ENCODE results near the gene STEAP1B.
"Not testable (repeated sequence)": the region's sequence is repeated elsewhere in the genome, so short reads cannot be mapped to it uniquely, and the experiment has no call there.

The STEAP1B gene

DNA sequence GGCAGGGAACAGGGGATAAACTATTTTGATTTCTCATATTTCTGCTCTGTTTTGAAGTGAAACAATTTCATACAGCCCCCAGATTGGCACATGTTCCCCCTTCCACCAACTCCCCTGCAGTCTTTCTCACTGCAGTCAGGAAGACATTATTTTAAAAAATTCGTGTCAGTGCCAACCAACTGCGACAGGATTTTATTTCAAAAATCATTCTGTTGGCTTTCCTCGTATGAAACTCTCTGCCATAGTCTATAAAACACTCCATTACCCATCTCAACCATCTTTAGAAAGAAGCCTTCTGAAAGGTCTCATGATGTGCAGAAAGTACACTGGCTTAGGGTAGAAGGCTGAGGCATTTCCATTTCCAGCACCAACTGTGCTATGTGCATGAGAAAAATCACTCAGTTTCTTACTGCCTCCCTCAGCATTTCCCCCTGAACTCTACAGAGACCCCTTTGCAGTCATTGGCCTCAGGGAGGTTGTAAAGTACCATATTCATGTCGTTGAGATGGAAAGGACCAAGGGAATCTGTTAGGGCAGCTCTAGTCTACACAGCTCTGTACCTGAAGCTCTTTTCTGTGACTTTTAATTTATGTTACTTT lies 46.9 kb downstream of the STEAP1B start:
- DNase-seq (ENCODE audit: low spot score), result no peak

DNA sequence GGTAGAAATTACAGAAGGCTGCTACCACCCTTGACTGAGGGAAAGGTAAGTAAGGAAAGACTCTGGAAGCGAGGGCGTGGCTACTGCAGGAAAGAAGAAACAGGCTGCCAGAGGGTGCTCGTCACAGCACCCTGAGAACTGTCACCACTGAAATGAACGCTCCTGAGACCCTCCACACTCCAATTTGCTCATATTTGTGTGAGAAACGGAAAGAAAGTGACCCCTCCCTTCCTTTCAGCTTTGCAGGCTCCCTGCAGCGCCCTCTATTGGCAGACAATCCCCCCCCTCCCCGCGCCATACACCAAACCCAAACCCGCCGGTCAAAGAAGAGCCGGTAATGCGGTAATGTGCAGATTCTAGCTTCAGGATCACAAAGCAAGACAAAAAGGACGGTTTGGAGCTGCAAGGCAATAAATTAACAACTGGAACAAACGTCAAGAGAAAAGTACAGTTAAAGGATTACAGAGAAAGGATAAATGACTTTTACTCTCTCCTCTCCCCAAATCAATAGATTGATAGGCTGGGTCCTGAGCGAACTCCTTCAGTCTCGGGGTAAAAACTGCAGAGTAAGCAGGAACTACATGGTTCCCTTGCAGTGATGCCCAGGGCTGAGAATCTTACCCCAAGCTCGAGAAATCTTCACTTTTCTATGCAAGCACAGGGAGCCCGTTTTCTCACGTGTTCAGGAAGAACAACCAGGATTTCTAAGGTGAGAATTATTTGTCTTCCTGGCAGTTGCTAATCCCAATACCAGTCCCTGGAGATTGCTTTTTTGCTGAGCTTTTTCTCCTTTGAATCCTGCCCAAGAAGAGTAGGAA lies 47.6 kb downstream of the STEAP1B start:
- DNase-seq (ENCODE audit: low spot score), result peak; percentile 47

- DNase-seq (ENCODE audit: low spot score), result not testable (repeated sequence)
Measured at GRCh38 chr7:22450013-22450412, 50.0 kb downstream of the STEAP1B start.

GRCh38 chr7:22447762-22448161 lies 52.2 kb downstream of the STEAP1B start:
- no peak for DNase-seq (ENCODE audit: low spot score)

GRCh38 chr7:22447008-22447407 lies 53.0 kb downstream of the STEAP1B start:
- DNase-seq (ENCODE audit: low spot score), result no peak

DNA sequence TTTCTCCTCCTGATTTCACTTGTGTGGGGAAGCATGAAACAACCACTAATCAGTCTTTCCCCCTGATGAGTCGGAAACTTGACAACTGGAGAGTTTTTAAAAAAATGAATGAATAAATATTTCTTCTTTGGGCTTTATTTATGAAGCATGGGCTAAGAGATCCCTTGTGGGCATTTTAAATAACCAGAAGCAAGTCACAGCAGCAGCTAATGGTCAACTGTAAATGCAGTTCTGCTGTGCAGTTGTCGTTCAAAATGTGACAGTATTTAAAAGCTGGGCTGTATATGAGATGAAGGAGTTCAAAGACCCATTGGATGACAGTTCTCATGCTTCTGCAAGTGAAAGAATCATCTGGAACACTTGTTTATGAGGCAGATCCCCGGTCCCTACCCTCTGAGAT lies 54.1 kb downstream of the STEAP1B start:
- no peak for DNase-seq (ENCODE audit: low spot score)

- no peak for DNase-seq (ENCODE audit: low spot score)
Measured at GRCh38 chr7:22445140-22445743, 54.7 kb downstream of the STEAP1B start.

GRCh38 chr7:22444181-22444971 lies 55.6 kb downstream of the STEAP1B start:
- no peak for DNase-seq (ENCODE audit: low spot score)

GRCh38 chr7:22443370-22444180 lies 56.4 kb downstream of the STEAP1B start:
- no peak for DNase-seq (ENCODE audit: low spot score)

DNA sequence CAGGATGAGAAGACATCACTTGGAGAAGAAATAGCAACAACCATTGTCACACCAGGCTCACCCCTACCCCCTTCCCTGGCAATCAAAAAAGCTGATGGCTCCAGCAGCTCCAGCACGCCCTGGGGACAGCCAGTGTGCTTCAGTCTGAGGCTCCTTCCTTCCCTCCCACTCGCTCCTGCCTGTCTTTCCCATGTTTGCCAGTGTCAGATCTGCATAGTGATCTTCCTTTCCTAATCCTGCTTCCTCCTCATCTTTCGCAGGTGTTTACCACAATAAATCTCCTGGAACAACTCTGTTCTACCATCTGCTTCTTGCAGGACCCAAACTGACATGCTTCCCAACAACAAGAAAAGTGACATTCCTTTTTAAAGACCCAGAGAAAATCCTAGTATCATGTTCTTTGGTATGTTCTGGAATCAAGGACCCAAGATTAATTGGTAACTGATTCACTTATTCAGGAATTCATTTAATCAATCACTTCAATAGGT lies 57.1 kb downstream of the STEAP1B start:
- no peak for DNase-seq (ENCODE audit: low spot score)

GRCh38 chr7:22442187-22442881 lies 57.7 kb downstream of the STEAP1B start:
- no peak for DNase-seq (ENCODE audit: low spot score)

GRCh38 chr7:22441157-22441556 lies 58.8 kb downstream of the STEAP1B start:
- no peak for DNase-seq (ENCODE audit: low spot score)

GRCh38 chr7:22438994-22439393 lies 61.0 kb downstream of the STEAP1B start:
- DNase-seq (ENCODE audit: low spot score), result no peak

DNA sequence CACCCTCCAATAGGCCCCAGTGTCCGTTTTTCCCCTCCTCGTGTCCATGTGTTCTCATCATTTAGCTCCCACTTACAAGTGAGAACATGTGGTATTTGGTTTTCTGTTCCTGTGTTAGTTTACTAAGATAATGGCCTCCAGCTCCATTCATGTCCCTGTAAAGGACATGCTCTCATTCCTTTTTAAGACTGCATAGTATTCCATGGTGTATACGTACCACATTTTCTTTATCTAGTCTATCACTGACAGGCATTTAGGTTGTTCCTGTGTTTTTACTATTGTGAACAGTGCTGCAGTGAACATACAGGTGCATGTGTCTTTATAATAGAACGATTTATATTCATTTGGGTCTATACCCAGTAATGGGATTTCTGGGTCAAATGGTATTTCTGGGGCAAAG lies 63.4 kb downstream of the STEAP1B start:
- not testable (repeated sequence) for DNase-seq (ENCODE audit: low spot score)

GRCh38 chr7:22435720-22436119 lies 64.3 kb downstream of the STEAP1B start:
- DNase-seq (ENCODE audit: low spot score), result no peak

GRCh38 chr7:22435105-22435504 lies 64.9 kb downstream of the STEAP1B start:
- DNase-seq (ENCODE audit: low spot score), result no peak

GRCh38 chr7:22433710-22434460 lies 66.1 kb downstream of the STEAP1B start:
- DNase-seq (ENCODE audit: low spot score), result no peak

DNA sequence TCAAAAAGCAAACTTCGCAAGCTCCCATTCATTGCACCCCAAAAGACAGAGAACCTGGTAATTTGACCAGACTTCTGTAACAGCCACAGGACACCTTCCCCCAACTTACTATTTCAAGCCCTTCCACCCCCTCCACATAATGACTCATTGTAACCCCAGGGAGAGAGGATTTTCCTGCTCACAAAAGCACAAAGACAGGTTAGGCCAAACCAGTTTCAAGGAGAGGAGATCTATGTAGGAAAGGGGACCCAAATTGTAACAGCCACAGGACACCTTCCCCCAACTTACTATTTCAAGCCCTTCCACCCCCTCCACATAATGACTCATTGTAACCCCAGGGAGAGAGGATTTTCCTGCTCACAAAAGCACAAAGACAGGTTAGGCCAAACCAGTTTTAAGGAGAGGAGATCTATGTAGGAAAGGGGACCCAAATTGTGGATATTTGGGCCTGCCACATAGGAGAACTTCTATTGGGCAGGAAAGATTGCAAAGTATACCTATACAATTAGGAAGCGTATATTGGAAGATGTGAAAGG lies 66.8 kb downstream of the STEAP1B start:
- not testable (repeated sequence) for DNase-seq (ENCODE audit: low spot score)

- DNase-seq (ENCODE audit: low spot score), result no peak
Measured at GRCh38 chr7:22432203-22432718, 67.7 kb downstream of the STEAP1B start.
